GM21528 (cell line): ENCODE measurements around the gene NDUFA5.

Source experiments
- ATAC-seq: cut with Tn5 transposase; IDR thresholded peaks from one replicate; pipeline ENCODE4 v1.9.1; 2021; ENCODE audit warnings: mild to moderate bottlenecking, moderate library complexity; ENCODE audit not compliant: unreplicated experiment, low FRiP score

The NDUFA5 gene

DNA sequence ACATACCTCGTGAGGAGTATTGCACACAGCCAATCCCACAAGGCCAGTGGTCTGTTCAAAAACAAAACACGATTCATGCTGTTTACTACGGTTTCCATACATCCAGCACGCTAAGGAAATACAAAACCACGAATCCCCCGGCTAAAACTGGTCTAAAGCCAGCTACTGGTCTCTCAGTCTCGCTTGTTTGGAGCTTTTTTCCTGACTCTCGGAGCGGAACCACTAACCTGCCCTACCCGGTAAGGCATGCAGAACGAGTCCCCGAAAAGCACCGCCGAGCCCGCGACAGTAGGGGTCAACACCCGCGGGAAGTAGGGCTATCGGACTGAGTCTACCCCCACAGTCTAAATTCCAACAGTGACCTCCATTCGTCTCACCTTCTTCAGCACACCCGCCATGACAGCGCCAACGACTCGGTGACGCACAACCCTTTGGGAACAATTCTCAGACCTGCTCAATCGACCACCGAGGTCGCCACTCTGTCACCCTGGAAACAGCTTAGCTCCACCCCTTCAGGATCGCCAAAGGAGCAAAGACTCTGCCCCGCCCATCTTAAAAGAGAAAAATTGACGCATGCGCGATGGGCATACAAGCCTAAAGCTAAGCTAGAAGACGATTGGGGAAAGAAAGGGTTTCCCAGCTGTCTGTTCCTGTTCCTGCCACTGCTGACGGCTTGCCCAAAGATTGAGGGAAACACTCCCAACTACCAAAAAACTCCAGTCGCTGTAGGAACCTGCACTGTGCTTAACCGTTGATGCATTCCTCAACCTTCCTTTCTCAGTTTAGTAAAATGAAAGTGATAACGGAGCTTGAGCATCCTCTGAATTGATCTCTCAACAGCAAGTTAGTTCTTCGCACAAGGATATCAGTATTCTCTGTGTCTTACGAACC lies at the start of gene NDUFA5:
TSS of gene NDUFA5 (minus strand) at position 421 of the 891 bp plus-strand sequence. CDS start at position 398, 23 bp downstream.
- peak; percentile 99 for ATAC-seq

DNA sequence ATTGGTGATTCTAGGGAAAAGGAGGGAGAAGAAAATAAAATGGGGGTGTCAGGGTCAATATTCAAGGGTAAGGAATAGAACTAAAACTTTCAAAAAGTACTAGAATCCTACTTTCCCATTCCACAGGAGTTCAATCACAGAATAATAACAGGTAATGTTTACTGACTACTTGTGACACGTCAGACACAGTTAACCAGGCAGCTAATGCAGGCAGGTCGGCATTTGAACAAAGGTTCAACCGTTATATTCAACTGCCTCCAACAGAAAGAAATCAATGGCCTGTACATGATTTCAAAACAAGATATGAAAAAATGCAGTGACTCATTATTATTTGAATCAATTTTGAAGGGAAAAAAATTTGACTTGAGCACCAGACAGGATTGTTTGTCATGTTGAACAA lies 47.1 kb upstream of the NDUFA5 start:
- ATAC-seq, result no peak

DNA sequence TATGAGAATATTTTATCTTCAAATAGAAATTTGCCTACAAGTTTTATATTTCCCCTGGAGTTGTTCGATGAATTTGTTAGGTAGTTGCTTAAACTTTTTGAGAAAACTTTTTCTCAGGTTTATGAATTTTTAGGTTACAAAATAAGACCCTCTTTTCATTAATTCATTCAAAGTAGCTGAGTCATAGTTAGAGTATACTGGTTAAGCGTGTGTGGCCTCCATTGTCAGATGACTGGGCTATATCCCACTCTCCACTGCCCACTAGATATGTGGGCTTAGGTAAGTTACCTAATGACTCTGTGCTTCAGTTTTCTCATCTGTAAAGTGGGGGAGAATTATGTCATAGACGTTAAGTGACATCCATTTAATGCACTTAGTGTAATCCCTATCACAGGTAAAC lies 45.0 kb upstream of the NDUFA5 start:
- ATAC-seq, result no peak

DNA sequence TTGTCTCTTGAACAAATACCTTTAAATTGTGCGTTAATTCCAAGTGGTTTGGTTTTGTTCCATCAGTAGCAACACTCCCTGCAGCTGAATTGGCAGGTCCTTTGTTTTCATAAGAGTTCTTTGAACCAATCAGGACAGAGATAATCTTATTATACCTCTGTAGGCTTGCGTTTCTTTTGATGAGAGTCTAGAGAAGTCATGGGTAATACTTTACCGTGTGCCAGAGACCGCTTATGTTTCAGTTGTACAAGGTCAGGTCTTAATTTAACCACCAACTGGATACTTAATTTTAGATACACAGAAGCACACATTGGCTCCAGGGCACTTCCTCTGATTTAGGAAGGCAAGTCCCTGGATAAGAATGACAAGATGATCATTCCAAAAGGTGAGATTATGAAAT lies 43.9 kb upstream of the NDUFA5 start, which contains the start of gene ASB15:
TSS of gene ASB15 (plus strand) at position 292 of the 400 bp plus-strand sequence. CDS start 12,682 bp downstream, outside the sequence.
- no peak for ATAC-seq

DNA sequence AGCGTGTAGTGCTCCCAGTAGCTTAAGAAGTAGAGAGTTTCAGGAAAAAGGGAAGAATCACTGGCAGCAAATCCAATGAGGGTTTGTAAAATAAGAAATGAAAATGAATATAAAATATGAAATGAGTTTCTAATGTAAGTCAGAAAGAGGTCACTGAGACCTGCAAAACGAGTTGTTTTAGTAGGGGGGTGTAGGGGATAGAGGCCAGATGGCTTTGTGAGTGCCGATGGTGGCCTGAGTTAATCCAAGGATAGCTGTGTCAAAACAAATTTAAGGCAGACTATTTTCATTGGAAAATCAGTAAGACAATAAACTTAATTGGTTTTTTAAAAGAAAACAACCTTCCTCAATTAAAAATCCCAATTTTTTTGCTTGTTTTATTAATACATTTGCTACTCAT lies 43.3 kb upstream of the NDUFA5 start:
- ATAC-seq, result no peak

DNA sequence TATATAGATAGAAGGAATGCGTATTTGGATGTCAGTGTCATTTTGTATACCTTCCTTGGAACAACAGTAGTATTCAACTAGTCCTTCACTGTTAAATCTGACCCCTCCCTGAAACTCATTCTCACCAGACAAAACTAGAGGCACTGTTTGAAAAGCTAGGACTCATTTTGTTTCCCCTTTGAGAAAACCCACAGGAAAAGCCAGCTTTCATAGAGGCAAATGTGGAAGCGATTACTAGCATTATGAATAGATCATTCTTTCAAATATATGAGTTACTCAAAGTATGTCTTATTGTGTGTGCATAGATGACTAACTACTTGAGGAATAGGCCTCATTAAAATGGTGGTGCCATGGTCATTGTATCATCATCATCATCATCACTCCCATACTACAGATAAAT lies 42.1 kb upstream of the NDUFA5 start:
- no peak for ATAC-seq

DNA sequence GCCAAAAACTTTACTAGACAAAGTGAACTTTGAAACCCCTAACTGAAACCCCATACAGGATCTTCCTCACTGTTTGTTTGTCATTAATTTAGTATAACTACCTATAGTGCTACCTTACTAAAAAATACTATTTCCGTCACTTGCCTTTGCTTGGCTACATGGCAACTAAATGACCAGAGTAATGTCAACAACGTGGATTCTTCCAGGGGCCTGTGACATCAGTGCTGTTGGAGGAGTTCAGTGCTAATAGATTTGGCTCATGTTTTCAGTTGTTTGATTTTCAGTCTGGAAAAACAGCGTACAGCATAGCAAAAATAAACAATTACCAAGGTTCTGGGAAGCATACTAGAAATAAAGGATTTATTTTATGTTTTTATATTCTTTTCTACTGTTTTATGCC lies 41.0 kb upstream of the NDUFA5 start:
- no peak for ATAC-seq

DNA sequence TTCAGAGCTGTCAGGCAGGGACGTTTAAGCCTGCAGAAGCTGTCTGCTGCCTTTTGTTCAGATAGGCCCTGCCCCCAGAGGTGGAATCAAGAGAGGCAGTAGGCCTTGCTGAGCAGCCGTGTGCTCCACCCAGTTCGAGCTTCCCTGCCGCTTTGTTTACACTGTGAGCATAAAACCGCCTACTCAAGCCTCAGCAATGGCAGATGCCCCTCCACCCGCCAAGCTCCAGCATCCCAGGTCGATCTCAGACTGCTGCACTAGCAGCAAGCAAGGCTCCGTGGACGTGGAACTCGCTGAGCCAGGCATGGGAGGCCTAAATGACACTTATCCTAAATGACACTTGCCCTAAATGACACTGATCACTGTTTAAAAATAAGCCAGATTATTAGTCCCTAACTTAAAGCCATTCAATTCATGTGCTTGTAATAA lies 37.2 kb upstream of the NDUFA5 start:
- no peak for ATAC-seq

DNA sequence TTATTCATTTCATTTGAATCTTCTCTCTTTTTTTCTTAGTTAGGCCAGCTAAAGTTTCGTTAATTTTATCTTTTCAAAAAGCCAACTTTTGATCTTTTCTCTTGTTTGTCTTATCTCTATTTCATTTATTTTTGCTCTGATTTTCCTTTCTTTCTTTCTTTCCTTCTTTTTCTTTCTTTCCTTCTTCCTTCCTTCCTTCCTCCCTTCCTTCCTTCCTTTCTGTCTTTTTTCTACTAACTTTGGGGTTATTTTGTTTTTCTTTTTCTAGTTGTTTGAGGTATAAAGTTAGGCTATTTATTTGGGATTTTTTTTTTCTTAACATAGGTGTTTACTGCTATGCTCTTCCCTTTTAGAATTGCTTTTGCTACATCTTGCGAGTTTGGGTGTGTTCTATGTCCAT lies 30.8 kb upstream of the NDUFA5 start:
- ATAC-seq, result no peak

DNA sequence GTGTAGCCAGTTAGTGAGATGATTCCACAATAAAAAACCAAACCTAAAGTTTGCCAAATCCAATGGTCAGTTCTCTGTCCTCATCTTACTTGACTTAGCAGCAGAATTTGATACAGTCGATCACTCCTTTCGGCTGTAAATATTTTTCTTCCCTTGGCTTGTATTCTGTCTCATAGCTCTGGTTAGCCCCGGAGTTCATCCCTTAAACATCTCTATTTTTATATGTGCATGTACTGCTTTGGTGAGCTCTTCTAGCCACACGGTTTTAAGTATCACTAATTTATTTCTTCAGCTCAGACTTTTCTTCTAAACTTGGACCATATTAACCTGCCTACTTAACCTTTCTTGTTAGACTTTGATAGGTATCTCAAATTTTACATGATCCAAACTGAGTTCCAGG lies 26.2 kb upstream of the NDUFA5 start:
- ATAC-seq, result no peak

DNA sequence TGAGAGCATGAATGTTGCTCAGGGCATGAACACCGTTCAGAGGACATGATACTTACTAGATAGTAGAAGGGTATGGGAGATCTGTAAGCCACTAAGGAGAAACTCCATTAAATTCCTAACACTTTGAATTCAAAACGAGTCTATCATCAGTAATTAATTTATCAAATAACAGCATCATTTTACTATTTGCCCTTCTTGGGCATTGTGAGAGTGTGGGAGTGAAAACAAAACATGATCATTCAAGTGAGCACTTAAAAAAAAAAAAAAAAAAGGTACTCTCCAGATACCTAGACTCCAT lies 23.5 kb upstream of the NDUFA5 start:
- no peak for ATAC-seq

DNA sequence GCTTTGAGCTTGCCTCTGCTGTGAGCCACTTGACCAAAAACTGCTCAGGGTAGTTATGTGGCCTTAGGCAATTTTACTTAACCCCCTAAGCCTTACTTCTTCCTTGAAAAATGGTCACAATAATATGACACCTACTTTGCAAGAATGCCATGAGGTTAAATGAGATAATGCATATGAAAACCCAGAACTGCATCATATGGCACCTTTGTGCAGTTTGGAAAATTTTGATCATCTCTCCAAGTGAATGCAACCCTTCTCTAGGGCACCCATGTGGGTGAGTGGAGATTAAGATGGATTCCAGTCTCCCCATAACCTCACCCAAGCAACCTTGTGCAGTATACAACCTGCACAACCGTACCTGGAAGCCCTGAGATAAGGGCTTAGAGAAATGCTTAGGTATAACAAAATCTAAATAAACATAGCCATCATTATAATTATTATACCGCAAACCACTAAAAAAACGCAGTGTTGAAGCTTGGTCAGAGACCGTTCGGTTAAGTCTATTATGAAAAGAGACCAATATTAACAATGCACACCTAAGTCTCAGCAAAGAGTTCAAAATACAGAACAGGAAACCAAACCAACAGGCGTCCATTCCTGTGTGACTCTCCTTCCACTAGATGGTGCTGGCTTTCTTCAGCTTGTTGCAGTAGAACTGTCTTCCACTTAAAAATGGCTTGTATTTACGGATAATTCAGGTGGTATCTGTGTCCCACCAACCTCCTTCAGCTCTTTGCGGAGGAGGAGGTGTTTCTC lies 23.0 kb upstream of the NDUFA5 start:
- ATAC-seq, result peak; percentile 81

DNA sequence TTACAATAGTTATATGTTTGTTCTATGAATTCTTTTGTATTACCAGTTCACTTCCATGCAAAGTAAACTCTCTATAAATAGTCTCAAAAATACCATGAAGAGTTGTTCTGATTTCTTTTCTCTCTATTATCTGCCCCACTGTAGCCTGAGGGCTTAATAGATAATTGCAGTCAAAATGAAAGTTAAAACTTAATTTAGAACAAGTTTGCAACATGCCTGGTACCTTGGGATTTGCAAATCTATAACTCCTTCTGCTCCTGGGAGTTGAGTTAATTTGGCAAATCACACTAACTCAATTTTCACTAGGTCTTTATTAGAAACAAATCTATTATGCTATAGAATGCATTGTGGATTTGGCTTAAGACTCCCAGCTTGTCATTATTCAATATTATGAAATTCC lies 21.8 kb upstream of the NDUFA5 start:
- no peak for ATAC-seq

DNA sequence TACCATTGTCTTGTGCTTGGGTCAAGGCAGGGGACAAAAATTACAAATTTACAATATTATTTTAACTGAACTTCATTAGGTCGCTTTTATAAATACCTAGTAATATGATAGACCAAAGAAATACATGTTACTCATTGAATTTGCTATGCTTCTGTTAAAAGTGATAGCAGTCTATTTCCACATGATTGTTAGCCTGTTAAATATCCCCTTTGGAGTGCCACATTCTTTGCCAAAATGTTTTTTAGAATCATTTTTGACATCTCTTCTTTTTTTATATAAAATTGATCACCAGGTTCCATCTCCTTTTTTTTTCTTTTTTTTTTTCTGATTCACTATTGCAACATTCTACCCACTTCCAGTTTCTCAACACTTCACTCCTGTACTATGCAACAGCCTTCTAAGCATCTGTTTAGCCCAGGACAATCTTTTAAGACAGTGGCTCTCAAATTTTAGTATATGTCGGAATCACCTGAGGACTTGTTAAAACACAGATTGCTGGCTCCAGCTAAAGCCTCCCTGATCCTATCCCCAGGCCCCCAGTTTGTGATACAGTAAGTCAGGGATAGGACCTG lies 16.4 kb upstream of the NDUFA5 start:
- no peak for ATAC-seq

DNA sequence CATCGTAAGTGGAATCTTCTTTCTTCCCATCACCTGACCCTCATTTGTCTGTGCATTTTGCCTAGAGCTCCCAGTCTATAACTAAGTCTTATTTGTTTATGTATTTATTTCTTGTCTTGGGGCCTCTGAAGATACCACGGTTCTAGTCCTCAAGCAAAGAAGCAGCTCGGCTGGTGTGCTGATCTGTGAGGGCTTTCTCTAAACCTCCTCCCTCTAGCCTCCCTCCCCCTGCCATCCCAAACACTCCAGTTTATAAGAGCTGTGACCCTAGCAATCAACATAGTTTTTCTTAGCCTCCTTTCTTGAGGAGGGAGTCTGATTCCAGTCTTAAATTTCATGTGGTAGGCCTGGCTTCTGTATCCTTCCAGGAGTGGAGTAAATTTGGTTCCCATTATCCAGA lies 15.7 kb upstream of the NDUFA5 start:
- no peak for ATAC-seq

DNA sequence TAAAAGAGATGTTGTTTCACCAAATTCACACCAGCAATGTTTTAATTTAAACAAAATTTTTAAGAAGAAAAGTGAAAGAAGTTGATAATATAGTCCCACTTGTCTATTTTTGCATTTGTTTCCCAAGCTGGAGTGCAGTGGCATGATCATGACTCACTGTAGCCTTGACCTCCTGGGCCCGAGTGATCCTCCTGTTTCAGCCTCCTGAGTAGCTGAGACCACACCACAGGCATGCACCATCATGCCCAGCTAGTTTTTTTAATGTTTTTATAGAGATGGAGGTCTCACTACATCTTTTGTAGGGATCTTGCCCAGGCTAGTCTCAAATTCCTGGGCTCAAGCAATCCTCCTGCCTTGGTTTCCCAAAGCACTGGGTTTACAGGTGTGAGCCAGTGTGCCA lies 14.1 kb upstream of the NDUFA5 start:
- ATAC-seq, result no peak

DNA sequence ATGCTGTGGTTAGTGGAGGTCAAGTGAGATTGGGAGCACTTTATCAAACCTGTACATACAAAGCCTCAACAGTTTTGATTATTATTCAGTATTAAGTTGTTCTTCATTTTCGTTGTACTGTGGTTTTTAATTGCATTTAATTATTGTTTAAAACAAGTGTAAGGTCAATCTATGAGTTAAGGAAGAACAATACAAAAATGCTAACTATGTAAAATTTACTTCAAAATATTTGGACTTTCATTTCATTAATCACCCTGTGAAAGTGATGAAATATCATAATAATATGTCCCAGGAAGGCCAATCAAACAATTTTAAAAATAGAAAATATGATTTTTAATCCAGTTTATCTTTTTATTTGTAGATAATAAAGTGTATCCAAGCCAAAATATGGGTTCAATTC lies 13.6 kb upstream of the NDUFA5 start:
- no peak for ATAC-seq

DNA sequence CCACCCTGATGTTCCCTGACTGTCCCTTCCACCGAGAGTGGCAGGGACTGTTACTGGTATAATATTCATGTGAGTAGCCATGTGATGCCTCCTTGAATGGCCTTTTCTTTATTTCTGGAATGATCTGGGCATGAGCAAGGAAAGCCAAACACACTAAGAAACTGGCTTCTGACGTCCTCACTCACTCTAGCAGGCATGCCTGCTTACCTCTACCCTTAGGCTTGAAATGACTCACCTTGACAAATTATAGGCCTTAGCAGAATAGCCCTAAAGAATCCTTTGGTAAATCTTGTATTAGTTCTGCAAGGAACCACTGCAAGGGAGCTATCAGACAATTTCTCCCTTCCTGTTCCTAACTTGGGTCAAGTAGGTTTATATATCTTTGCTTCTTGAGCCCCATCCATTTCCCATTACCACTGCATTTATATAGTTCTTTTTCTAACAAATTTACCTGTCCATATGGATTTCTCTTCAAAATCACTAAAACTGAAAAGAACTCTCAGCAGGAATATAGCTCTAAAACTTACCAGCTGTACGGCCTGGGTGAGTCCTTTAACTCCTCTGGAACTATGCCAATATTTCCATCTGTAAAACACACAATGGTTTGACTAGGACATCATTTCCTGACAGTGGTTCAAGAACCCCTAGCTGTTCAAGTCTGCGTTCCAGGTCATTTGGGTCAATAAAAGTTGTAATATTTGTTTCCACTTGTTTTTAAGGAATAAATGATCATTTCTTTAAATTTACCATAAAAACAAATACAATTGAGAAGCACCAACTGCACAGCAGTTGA lies 13.0 kb upstream of the NDUFA5 start:
- ATAC-seq, result no peak

DNA sequence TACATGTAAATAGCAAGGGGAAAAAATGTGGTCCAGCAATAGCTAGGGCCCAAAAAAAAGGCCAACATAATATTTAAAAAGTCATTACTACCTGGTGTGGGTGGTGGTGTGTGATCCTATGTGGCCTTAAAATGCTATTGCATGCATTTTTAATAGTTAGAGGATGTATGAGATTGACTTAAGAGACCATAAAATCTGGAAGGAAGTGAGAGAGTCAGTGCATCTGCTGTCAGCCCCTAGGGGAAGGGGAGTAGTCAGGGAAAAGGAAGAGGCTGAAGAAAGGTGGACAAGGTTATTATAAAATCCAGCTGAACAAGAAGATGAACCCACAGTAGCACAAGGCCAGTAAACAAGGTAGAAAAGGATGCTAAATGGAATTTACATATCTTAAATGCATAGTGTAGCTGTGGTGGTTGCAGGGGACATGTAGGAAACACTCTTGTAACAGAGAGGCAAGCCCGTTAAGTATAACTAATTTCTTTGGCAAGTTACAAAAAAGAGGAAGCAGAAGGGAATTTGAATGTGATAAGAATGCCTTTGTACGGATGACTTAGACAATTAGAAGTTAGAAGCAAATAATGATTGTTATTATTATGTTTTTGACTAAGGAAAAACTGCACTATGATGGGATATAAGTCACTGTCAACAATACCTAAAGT lies 11.9 kb upstream of the NDUFA5 start:
- ATAC-seq, result no peak

DNA sequence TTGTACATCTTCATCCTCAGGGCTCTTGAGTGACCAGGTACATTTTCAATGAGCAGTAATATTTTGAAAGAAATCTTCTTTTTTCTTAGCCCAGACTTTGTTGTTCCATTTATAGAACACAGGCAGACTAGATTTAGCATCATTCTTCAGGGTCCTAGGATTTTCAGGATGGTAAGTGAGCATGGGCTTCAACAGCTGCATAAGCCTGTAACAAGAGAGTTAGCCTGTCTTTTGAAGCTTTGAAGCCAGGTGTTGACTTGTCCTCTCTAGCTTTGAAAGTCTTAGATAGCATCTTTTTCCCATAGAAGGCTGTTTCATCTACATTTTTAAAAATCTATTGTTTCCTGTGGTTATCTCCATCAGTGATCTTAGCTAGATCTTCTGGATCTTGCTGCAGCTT lies 4.5 kb upstream of the NDUFA5 start:
- ATAC-seq, result no peak
